ENCODE measurements around the gene TOGARAM2.

Gene TOGARAM2

GRCh38 chr2:28997847-28998735 lies 17.0 kb downstream of the TOGARAM2 start:
- no peak for DNase-seq (ENCODE audit: low read depth in 2 of 2)

GRCh38 chr2:29000481-29000880 lies 19.4 kb downstream of the TOGARAM2 start:
- DNase-seq (ENCODE audit: low read depth in 2 of 2), result no peak

DNA sequence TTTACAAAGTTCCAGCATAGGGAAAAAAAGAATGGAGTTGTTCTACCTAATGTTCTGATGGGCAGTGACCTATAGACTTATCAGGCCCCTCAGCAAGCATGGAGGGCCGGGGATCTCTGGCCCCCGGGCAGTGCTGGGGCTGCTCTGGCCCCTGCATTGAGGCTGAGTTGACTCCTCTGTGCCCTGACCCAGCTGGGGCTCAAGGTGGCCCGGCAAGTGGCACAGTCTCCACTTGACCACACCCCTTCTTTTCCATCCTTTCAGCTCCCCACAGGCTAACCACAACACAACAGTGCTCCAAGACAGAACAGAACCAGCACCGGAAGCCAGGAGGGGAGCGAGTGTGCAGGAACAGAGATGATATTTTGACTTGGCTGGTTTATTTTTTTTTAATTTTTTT lies 19.9 kb downstream of the TOGARAM2 start:
- DNase-seq (ENCODE audit: low read depth in 2 of 2), result no peak

DNA sequence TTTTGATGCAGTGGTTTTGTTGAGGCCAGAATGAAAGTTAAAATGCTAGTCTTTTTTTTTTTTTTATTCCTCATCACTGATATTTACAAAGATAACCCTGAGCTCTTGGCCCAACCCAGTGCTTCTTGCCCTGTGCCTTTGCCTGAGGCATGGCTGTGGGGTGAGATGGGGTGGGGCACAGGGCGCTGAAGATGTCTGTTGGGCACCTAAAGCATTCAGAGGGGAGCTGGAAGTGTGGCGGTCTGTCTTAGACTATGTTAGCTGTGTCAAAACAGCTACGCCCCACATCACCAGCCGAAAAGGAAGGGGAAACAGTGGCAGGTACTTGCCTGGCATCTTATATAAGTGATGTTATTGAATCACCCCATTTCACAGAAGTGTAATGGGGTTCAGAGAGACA lies 20.7 kb downstream of the TOGARAM2 start:
- no peak for DNase-seq (ENCODE audit: low read depth in 2 of 2)

DNA sequence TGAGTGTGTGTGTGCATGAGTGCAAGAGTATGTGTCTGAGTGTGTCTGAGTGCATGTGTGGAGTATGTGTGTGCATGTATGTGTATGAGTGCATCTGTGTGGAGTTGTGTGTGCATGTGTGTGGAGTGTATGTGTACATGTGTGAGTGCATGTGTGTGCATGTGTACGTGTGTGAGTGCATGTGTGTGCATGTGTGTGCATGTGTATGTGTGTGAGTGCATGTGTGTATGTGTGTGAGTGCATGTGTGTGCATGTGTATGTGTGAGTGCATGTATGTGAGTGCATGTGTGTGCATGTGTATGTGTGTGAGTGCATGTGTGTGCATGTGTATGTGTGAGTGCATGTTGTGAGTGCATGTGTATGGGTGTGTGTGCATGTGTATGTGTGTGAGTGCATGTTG lies 23.7 kb downstream of the TOGARAM2 start:
- no peak for DNase-seq (ENCODE audit: low read depth in 2 of 2)

- no peak for DNase-seq (ENCODE audit: low read depth in 2 of 2)
Measured at GRCh38 chr2:29005331-29005730, 24.2 kb downstream of the TOGARAM2 start.

- no peak for DNase-seq (ENCODE audit: low read depth in 2 of 2)
Measured at GRCh38 chr2:29006092-29006979, 25.2 kb downstream of the TOGARAM2 start.

DNA sequence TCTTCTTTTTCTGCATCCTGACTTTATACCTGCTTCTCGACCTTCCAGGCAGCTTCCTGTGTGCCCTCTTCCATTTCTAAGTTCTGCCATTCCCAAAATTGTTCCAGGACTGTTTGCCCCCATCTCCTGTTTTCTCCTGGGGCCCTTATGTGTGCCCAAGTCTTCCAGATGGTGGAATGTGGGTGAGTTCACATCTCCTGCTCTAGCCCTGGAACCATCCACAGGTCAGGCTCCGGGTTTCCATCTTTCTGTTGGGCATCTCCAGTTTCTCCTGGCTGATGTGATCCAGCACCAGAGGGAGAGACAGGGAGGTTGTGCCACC lies 25.8 kb downstream of the TOGARAM2 start:
- no peak for DNase-seq (ENCODE audit: low read depth in 2 of 2)

GRCh38 chr2:29009270-29009669 lies 28.2 kb downstream of the TOGARAM2 start:
- DNase-seq (ENCODE audit: low read depth in 2 of 2), result no peak

DNA sequence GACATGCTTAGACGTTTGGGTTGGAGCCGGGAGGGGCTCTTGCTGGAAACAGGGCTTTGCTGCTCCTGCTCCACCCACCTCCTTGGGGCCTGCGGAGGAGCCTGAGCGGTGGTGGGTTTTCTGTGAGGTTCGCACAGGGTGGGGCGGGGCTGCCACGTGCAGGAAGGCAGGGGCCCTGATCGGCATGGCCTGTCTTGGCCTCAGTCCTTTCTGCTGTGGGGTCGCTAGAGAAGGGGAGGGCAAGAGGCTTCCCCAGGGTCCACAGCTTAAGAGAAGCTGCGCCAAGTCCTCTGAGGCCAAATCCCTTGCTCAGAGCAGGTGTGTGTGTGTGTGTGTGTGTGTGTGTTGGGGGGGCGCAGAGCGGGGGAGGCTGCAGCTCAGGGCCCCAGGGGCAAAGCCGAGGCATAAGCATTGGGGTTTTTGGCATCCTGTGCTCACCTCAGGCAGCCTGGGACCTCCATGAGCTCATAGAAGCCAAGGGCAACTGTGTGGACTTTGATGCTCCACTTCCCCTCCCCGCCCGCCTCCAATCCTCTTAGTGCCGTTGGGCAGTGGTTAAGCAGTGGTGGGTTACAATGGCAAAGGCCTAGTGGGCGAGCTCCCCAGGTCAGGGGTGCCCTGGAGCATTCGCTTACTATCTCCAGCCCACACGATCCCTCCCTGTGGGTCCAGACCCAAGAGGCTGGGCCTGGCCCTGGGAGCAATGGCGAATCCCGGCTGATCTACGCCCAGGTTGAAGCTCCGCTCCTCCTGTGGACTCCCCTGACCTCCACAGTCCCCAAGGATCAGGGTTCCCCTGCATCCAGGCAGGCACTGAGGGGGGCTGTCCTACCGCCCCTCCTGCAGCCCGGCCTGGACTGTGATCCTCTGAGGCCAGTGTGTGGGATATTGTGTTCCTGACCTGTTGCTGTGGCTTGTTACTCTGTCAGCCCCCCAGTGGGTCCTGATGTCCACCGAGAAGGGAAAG lies 28.9 kb downstream of the TOGARAM2 start:
- no peak for DNase-seq (ENCODE audit: low read depth in 2 of 2)

- peak in 1 of 2 donors; percentile 37 for DNase-seq (ENCODE audit: low read depth in 2 of 2)
Measured at GRCh38 chr2:29010946-29011345, 29.8 kb downstream of the TOGARAM2 start.

DNA sequence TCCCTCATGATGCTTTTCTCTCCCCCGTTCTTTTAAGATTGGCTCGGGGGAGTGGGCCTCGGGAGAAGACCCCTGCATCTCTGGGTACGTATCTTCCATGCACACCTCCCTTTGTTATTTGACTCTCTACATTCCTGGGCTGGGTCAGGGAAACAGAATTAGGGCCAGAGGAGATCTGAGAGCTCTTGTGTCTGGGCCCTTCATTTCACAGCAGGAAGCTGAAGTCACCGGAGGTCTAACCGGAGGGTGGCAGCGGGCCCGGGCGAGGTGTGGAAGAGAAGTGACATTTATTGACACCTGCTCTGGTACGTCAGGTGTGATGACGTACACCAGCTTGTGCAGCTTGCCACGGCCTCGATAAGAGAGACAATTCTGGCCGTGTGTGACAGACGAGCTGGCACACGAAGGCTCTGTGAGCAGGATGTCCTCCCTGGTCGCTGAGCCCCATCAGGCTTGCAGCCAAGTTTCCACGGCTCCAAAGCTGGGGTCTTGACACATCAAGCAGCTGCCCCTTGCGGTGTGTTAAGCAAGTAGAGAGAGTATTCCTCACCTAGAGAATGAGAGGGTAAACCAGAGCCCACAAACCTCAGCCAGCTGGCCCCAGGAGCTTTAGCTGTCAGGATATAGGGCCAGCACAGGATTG lies 30.4 kb downstream of the TOGARAM2 start:
- peak in 1 of 2 donors; percentile 37 for DNase-seq (ENCODE audit: low read depth in 2 of 2)

GRCh38 chr2:29012211-29012681 lies 31.1 kb downstream of the TOGARAM2 start:
- DNase-seq (ENCODE audit: low read depth in 2 of 2), result no peak

- no peak for DNase-seq (ENCODE audit: low read depth in 2 of 2)
Measured at GRCh38 chr2:29013057-29013780, 32.1 kb downstream of the TOGARAM2 start.

- DNase-seq (ENCODE audit: low read depth in 2 of 2), result no peak
Measured at GRCh38 chr2:29014331-29014730, 33.2 kb downstream of the TOGARAM2 start.

DNA sequence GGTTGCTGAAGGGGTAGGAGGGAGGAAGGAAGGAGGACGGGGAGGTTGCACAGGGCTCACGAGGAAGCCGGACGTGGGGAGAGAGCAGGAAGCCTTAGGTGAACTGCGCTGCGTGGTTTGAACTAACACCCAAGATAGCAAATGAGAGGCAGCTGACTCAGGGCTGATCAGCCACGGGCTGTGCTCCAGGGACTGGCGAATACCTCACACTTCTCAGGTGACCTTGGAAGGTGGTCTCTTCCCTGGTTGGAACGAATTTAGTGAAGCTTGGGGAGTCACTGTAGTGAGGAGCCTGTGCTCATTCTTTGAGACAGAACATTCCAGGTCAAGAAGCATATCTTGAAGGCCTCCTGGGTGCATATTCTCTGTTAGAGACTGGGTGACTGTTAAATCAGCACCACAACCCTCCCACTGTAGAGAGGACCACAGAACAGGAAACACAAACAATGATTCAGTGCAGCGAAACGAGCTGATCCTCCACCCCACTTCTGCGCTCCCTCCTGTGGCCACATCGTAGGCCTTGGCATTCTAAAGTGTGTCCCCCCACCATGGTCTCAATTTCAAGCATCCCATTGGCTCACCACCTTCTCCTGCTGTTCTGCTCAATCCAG lies 33.8 kb downstream of the TOGARAM2 start:
- DNase-seq (ENCODE audit: low read depth in 2 of 2), result peak; percentile 44 to 58

DNA sequence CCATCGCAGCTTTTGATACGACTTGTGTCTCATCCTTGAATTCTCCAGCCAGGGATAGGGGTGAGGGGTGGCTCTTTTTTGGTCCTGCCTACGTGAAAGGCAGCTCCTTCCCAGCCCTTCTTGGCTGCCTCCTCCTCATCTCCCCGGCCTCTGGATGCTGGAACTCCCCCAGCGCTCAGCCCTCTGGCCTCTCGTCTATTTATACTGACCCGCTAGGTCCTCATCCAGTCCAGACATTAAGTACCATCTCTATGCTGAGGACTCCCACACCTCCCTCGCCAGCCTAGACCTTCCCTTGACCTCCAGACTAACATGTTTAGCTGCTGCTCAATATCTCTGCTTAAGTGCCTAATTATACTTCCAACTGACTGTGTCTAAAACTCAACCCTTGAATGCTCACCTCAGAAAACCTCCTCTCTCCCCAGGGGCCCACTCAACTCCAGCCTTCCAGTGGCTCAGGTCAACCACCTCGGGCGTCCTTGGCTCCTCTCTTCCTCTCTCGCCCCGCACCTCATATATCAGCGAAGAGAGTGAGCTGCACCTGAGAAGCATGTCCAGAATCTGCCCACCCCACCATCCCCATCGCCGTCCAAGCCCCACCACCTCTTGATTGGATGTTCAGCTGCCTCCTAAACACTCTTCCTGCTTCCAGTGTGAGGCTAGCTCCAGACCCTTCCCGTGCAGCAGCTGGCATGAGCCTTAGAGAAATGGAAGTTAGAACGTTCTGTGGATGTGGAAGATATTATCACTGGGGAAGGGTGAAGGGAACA lies 34.8 kb downstream of the TOGARAM2 start:
- no peak for DNase-seq (ENCODE audit: low read depth in 2 of 2)

DNA sequence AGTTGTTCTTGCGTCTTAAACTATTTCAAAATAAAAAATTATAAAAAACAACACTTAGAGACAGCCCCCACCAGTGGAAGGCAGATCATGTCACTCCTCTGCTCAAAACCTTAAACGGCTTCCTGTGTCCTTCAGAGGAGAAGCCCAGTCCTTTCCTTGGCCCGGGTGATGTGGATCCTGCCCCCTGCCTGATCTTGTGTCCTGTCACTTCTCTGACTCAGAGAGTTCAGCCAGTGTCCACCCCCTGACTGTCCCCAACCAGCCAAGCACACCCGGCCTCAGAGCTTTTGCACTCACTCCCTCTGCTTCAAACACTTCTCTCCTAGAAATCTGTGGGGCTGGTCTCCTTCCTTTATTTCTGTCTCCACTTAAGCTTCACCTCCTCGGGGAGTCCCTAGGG lies 35.4 kb downstream of the TOGARAM2 start:
- no peak for DNase-seq (ENCODE audit: low read depth in 2 of 2)
